ENCODE data around the gene PRRG2. TPM values are rescaled to one million over a fixed set of nuclear protein-coding genes. Genes with fewer than 3 reads are reported as not detected.

The PRRG2 gene
- total and polyA plus RNA-seq, 2 of the 13 experiments (the other 11 are each of a cell fraction or from before 2014, with no cell fraction given), result 0.66 to 0.82 TPM

DNA sequence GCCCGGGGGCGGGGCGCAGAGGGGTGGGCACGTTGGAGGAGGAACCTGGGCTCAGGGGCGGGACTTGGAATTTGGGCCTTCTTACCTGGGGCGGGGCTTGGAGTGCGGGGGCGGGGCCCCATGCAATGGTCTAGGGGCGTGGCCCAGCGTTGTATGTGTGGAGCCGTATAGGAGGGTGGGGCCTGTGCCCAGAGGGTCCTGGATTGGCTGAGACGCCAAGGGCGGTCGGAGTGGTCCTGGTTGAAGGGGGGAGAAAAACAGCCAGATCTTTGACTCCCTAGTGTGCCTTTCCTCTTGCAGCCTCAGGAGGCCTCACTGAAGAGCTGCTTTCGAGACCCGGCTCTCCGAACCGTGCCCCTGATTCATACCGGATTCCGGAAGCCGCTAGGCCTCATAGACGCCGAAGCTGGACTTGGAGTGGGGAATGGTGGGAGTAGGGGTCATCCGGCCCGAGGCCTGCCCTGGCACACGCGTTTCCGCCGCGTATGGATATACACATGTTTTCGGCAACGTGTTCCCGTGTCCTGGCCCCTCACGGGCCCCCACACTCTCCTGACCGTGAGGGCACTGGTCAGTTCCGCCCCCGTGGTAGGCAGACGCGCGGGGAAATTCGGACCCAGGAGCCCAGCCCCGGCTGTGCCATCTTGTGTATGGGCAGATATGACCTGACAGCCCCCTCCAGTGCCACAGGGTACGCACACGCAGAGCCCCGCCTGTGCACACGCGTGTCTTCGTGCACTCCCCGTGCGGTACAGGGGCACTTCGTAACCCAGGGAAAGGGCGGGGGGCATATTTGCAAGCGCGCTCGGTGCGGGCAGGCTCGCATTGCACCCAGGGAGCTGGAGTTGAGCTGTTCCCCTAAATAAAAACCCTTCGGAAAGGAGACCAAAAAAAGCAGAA is 9.2 kb downstream of the PRRG2 start (continued):
- TF ChIP-seq, protein P1, sequence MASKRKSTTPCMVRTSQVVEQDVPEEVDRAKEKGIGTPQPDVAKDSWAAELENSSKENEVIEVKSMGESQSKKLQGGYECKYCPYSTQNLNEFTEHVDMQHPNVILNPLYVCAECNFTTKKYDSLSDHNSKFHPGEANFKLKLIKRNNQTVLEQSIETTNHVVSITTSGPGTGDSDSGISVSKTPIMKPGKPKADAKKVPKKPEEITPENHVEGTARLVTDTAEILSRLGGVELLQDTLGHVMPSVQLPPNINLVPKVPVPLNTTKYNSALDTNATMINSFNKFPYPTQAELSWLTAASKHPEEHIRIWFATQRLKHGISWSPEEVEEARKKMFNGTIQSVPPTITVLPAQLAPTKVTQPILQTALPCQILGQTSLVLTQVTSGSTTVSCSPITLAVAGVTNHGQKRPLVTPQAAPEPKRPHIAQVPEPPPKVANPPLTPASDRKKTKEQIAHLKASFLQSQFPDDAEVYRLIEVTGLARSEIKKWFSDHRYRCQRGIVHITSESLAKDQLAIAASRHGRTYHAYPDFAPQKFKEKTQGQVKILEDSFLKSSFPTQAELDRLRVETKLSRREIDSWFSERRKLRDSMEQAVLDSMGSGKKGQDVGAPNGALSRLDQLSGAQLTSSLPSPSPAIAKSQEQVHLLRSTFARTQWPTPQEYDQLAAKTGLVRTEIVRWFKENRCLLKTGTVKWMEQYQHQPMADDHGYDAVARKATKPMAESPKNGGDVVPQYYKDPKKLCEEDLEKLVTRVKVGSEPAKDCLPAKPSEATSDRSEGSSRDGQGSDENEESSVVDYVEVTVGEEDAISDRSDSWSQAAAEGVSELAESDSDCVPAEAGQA (IDR thresholded peaks at IDR 0.05; ENCODE audit: low read depth), result no peak; the same call in 1 of the 2 replicates
- TF ChIP-seq, protein P1 (CRISPR knock-in tag; IDR thresholded peaks at IDR 0.05; ENCODE audit: borderline replicate concordance), result no peak
- no peak for TF ChIP-seq ZNF550 (CRISPR knock-in tag; IDR thresholded peaks at IDR 0.05; ENCODE audit: borderline replicate concordance)
- TF ChIP-seq ZBTB1 (CRISPR knock-in tag; IDR thresholded peaks at IDR 0.05; ENCODE audit: borderline replicate concordance), result no peak; the same call in 1 of the 2 replicates
- peak; percentile 71 for TF ChIP-seq ZNF136 (CRISPR knock-in tag; IDR thresholded peaks at IDR 0.05; ENCODE audit: low read depth)
- TF ChIP-seq THRA (CRISPR knock-in tag; IDR thresholded peaks at IDR 0.05; ENCODE audit: borderline replicate concordance), result peak; percentile 47; the same call in 1 of the 2 replicates
- TF ChIP-seq ZNF672 (CRISPR knock-in tag; IDR thresholded peaks at IDR 0.05), result no peak
- TF ChIP-seq ZNF619 (CRISPR knock-in tag; IDR thresholded peaks at IDR 0.05), result no peak
- TF ChIP-seq ZNF883 (CRISPR knock-in tag; IDR thresholded peaks at IDR 0.05; ENCODE audit: not compliant biosample characterization), result peak; percentile 61
- no peak for TF ChIP-seq ZNF329 (CRISPR knock-in tag; IDR thresholded peaks at IDR 0.05; ENCODE audit: low read depth)
- TF ChIP-seq ZNF652 (CRISPR knock-in tag; IDR thresholded peaks at IDR 0.05; ENCODE audit: borderline replicate concordance, low read depth), result no peak
- TF ChIP-seq HOXA7 (CRISPR knock-in tag; IDR thresholded peaks at IDR 0.05), result no peak
- TF ChIP-seq ZFP36 (IDR thresholded peaks at IDR 0.05; ENCODE audit: borderline replicate concordance, low read depth, low read length, partially characterized antibody), result no peak
- 0 out of 2 replicates have a peak, but pooled peaks have one; percentile 43 for TF ChIP-seq CBX5 (CRISPR knock-in tag; IDR thresholded peaks at IDR 0.05; ENCODE audit: borderline replicate concordance)
- TF ChIP-seq, protein P2, sequence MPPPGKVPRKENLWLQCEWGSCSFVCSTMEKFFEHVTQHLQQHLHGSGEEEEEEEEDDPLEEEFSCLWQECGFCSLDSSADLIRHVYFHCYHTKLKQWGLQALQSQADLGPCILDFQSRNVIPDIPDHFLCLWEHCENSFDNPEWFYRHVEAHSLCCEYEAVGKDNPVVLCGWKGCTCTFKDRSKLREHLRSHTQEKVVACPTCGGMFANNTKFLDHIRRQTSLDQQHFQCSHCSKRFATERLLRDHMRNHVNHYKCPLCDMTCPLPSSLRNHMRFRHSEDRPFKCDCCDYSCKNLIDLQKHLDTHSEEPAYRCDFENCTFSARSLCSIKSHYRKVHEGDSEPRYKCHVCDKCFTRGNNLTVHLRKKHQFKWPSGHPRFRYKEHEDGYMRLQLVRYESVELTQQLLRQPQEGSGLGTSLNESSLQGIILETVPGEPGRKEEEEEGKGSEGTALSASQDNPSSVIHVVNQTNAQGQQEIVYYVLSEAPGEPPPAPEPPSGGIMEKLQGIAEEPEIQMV (CRISPR knock-in tag; IDR thresholded peaks at IDR 0.05; ENCODE audit: low read depth), result 0 out of 2 replicates have a peak, but pooled peaks have one; percentile 58
- TF ChIP-seq FOXA3 (CRISPR knock-in tag; IDR thresholded peaks at IDR 0.05), result peak; percentile 24; the same call in 1 of the 2 replicates

Data from HepG2 (cell line).